Measurements from ENCODE around the gene MRPL14.

MRPL14 gene

DNA sequence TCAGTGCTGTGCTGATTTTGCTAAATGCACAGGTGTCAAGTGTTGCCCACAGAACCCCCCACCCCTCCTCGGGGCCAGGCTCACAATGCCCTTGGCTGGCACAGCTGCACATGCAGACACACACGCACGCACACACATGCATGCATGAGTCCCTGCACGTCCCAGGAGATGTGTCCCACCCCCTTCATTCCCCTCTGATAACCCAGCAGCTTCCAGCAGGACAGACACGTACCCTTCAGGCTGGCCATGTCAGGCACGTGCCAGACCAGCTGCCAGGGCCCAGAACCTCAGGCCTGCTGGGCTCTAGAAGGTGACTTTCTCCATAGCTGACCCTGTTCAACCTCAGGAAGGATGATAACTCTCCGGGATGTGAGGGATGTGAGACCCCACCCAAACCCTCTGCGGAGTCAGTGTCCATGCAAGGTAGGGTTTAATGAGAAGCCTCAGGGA is 44.4 kb downstream of the MRPL14 start:
- no peak for DNase-seq (ENCODE audit: low spot score)
- in situ Hi-C loops (cut with MboI; ENCODE audit: low pct_unique_long_range_greater_than_20kb, low sequenced_read_pairs, unreplicated experiment) = no loop called here
- TF ChIP-seq, protein P1, sequence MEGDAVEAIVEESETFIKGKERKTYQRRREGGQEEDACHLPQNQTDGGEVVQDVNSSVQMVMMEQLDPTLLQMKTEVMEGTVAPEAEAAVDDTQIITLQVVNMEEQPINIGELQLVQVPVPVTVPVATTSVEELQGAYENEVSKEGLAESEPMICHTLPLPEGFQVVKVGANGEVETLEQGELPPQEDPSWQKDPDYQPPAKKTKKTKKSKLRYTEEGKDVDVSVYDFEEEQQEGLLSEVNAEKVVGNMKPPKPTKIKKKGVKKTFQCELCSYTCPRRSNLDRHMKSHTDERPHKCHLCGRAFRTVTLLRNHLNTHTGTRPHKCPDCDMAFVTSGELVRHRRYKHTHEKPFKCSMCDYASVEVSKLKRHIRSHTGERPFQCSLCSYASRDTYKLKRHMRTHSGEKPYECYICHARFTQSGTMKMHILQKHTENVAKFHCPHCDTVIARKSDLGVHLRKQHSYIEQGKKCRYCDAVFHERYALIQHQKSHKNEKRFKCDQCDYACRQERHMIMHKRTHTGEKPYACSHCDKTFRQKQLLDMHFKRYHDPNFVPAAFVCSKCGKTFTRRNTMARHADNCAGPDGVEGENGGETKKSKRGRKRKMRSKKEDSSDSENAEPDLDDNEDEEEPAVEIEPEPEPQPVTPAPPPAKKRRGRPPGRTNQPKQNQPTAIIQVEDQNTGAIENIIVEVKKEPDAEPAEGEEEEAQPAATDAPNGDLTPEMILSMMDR (IDR thresholded peaks at IDR 0.05; ENCODE audit: extremely low read depth, insufficient read depth, missing control alignments) = no peak

DNA sequence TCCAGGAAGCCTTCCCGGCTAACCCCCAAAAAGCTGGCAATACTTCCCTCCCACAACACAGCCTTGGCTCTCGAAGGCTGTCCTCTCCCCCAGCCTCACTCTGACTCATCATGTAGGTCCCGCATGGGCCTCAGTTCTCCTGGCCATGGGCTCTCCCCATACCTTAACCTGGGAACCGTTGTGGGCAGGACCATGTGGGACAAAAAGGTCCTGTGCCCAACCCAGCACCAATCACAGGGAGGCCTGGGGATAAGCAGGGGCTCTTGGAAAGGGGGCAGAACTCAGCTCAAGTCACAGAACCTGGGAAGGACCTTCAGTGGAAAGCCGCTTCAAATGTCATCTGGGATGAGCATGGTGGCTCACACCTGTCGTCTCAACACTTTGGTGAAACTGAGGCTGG is 45.5 kb downstream of the MRPL14 start:
- TF ChIP-seq, protein P1 (IDR thresholded peaks at IDR 0.05; ENCODE audit: extremely low read depth, insufficient read depth, missing control alignments) = no peak
- in situ Hi-C loops (cut with MboI; ENCODE audit: low pct_unique_long_range_greater_than_20kb, low sequenced_read_pairs, unreplicated experiment) = no loop called here
- no peak for DNase-seq (ENCODE audit: low spot score)

- TF ChIP-seq, protein P1 (IDR thresholded peaks at IDR 0.05; ENCODE audit: extremely low read depth, insufficient read depth, missing control alignments) = no peak
- in situ Hi-C loops (cut with MboI; ENCODE audit: low pct_unique_long_range_greater_than_20kb, low sequenced_read_pairs, unreplicated experiment) = no loop called here
- peak; percentile 50 for DNase-seq (ENCODE audit: low spot score)
Measured at GRCh38 chr6:44080561-44081521, 46.4 kb downstream of the MRPL14 start.

DNA sequence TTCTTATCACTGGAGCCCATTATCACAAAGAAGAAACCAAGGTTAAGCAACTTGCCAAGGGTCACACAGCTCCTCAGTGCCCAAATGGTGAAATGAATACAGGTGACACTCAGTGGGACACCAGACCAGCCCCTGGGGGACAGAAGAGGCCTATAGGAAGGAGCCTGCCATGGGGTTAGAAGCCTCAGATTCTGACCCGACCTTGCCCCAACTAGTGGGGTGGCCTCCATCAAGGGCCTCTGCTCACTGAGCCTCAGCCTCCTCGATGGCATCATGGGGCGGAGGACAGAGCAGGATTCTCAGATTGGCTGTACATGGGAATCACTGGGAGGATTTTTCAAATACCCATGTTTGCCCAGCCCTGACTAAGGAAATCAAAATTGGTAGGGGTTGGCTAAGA is 47.6 kb downstream of the MRPL14 start:
- in situ Hi-C loops (cut with MboI; ENCODE audit: low pct_unique_long_range_greater_than_20kb, low sequenced_read_pairs, unreplicated experiment) = loop anchor here (10.0 kb wide), 1 partner anchor 305 kb away; the partner anchor contains the start of gene VEGFA
- TF ChIP-seq, protein P1 (IDR thresholded peaks at IDR 0.05; ENCODE audit: extremely low read depth, insufficient read depth, missing control alignments) = no peak
- DNase-seq (ENCODE audit: low spot score) = no peak

- peak; percentile 75 for DNase-seq (ENCODE audit: low spot score)
- in situ Hi-C loops (cut with MboI; ENCODE audit: low pct_unique_long_range_greater_than_20kb, low sequenced_read_pairs, unreplicated experiment) = loop anchor here (10.0 kb wide), 1 partner anchor 304 kb away; the partner anchor contains the start of gene VEGFA
- TF ChIP-seq, protein P1 (IDR thresholded peaks at IDR 0.05; ENCODE audit: extremely low read depth, insufficient read depth, missing control alignments) = peak; percentile 93
Measured at GRCh38 chr6:44078827-44079671, 48.2 kb downstream of the MRPL14 start.

DNA sequence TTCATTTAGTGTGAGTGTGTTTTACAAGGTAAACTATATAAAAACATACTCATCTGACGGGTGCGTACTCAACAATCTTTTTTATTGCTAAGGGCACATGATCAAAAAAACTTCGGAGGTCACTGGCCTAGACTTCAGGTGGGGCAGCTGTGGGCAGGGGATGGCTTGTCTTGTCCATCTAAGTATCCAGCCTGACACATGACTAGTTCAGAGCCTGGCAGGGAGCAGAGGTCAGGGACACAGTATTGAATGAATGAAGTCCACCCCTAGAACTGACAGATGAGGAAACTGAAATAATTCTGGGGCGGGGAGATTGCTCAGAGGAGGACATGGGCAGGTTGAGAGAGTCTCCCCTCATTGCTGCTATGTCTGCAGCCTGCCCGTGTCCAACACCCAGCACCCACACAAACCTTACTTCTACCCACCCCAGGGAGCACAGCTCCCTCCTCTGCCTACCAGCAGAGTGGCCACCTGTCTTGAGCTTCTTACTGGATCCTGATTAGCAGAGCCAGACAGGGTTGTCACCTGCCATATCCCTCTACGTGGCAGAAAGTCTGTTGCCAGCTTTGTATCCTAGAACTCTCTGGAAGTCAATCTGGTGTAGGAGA is 48.9 kb downstream of the MRPL14 start:
- TF ChIP-seq, protein P1 (IDR thresholded peaks at IDR 0.05; ENCODE audit: extremely low read depth, insufficient read depth, missing control alignments) = no peak
- in situ Hi-C loops (cut with MboI; ENCODE audit: low pct_unique_long_range_greater_than_20kb, low sequenced_read_pairs, unreplicated experiment) = loop anchor here (10.0 kb wide), 1 partner anchor 304 kb away; the partner anchor contains the start of gene VEGFA
- no peak for DNase-seq (ENCODE audit: low spot score)
